Measurements from ENCODE around the gene JAKMIP1. TPM values are rescaled to one million over a fixed set of nuclear protein-coding genes. Genes with fewer than 3 reads are reported as not detected.

Gene JAKMIP1
- total RNA-seq, 1 experiment from 2014 or later = not detected

GRCh38 chr4:6154875-6155274 is 45.5 kb downstream of the JAKMIP1 start:
- no TSS peak for BruUV-seq (replicated peaks)
- H3K36me3 Mint-ChIP-seq (ENCODE audit: insufficient read depth, unreplicated experiment) = no peaks in the 10 kb centered on the region
- no peak for DNase-seq (ENCODE audit: unreplicated experiment)
- ChIA-PET CTCF (interaction anchor here (0.6 to 1.0 kb wide), 2 partner anchors 157 to 1747 kb away, joined by 3 read pairs; no protein-coding TSS in a partner anchor), POLR2A (interaction anchor here (0.6 kb wide), 1 partner anchor 1824 kb away, joined by 4 read pairs; no protein-coding TSS in a partner anchor)
- no peaks in the 10 kb centered on the region for H3K4me1 Mint-ChIP-seq (ENCODE audit: insufficient read depth, unreplicated experiment)
- H3K27ac Mint-ChIP-seq (ENCODE audit: low read depth, unreplicated experiment) = no peak overlapping the region
- peaks cover 19% of the 10 kb centered on the region for H3K9me3 Mint-ChIP-seq (ENCODE audit: unreplicated experiment)
- intact Hi-C loops (cut with micrococcal nuclease) = no loop called here
- H3K27me3 Mint-ChIP-seq (ENCODE audit: insufficient read depth, unreplicated experiment) = no peaks in the 10 kb centered on the region
- no peak for TF ChIP-seq CTCF (IDR thresholded peaks at IDR 0.05; ENCODE audit: unreplicated experiment)
- H3K4me3 Mint-ChIP-seq (ENCODE audit: unreplicated experiment) = no peak overlapping the region

GRCh38 chr4:6153874-6154273 is 46.5 kb downstream of the JAKMIP1 start:
- no peak for DNase-seq (ENCODE audit: unreplicated experiment)
- H3K27ac Mint-ChIP-seq (ENCODE audit: low read depth, unreplicated experiment) = no peak overlapping the region
- BruUV-seq (replicated peaks) = no TSS peak
- no peaks in the 10 kb centered on the region for H3K36me3 Mint-ChIP-seq (ENCODE audit: insufficient read depth, unreplicated experiment)
- CTCF ChIA-PET = no interaction called here
- no peaks in the 10 kb centered on the region for H3K27me3 Mint-ChIP-seq (ENCODE audit: insufficient read depth, unreplicated experiment)
- H3K4me3 Mint-ChIP-seq (ENCODE audit: unreplicated experiment) = no peak overlapping the region
- intact Hi-C loops (cut with micrococcal nuclease) = no loop called here
- POLR2A ChIA-PET = no interaction called here
- peaks cover 23% of the 10 kb centered on the region for H3K9me3 Mint-ChIP-seq (ENCODE audit: unreplicated experiment)
- TF ChIP-seq CTCF (IDR thresholded peaks at IDR 0.05; ENCODE audit: unreplicated experiment) = no peak
- H3K4me1 Mint-ChIP-seq (ENCODE audit: insufficient read depth, unreplicated experiment) = no peaks in the 10 kb centered on the region

GRCh38 chr4:6152869-6153705 is 47.3 kb downstream of the JAKMIP1 start:
- no peaks in the 10 kb centered on the region for H3K36me3 Mint-ChIP-seq (ENCODE audit: insufficient read depth, unreplicated experiment)
- no peak for DNase-seq (ENCODE audit: unreplicated experiment)
- no peak for TF ChIP-seq CTCF (IDR thresholded peaks at IDR 0.05; ENCODE audit: unreplicated experiment)
- ChIA-PET CTCF (no interaction called here), POLR2A (no interaction called here)
- no peak overlapping the region for H3K27ac Mint-ChIP-seq (ENCODE audit: low read depth, unreplicated experiment)
- no TSS peak for BruUV-seq (replicated peaks)
- intact Hi-C loops (cut with micrococcal nuclease) = no loop called here
- H3K9me3 Mint-ChIP-seq (ENCODE audit: unreplicated experiment) = peaks cover 23% of the 10 kb centered on the region
- no peaks in the 10 kb centered on the region for H3K4me1 Mint-ChIP-seq (ENCODE audit: insufficient read depth, unreplicated experiment)
- H3K27me3 Mint-ChIP-seq (ENCODE audit: insufficient read depth, unreplicated experiment) = no peaks in the 10 kb centered on the region
- H3K4me3 Mint-ChIP-seq (ENCODE audit: unreplicated experiment) = no peak overlapping the region

- intact Hi-C loops (cut with micrococcal nuclease) = no loop called here
- POLR2A ChIA-PET = no interaction called here
- peaks cover 6% of the 10 kb centered on the region for H3K36me3 Mint-ChIP-seq (ENCODE audit: insufficient read depth, unreplicated experiment)
- CTCF ChIA-PET = no interaction called here
- H3K4me1 Mint-ChIP-seq (ENCODE audit: insufficient read depth, unreplicated experiment) = no peaks in the 10 kb centered on the region
- TF ChIP-seq CTCF (IDR thresholded peaks at IDR 0.05; ENCODE audit: unreplicated experiment) = no peak
- peaks cover 38% of the 10 kb centered on the region for H3K9me3 Mint-ChIP-seq (ENCODE audit: unreplicated experiment)
- no peak overlapping the region for H3K27ac Mint-ChIP-seq (ENCODE audit: low read depth, unreplicated experiment)
- H3K4me3 Mint-ChIP-seq (ENCODE audit: unreplicated experiment) = no peak overlapping the region
- no peak for DNase-seq (ENCODE audit: unreplicated experiment)
- no TSS peak for BruUV-seq (replicated peaks)
- H3K27me3 Mint-ChIP-seq (ENCODE audit: insufficient read depth, unreplicated experiment) = no peaks in the 10 kb centered on the region
Measured at GRCh38 chr4:6150046-6150735, 50.2 kb downstream of the JAKMIP1 start.
